NCI-H345 (cell line): ENCODE measurements around the gene PRKCE.
A peak's percentile ranks its signal among the peaks of the same experiment; 100 is the strongest.

Experiments
- DNase-seq: peaks from one replicate; lab custom pipeline; 2025; lab: John Stamatoyannopoulos, UW

Gene PRKCE

GRCh38 chr2:46076875-46077274, 425.4 kb downstream of the PRKCE start:
- no peak for DNase-seq

GRCh38 chr2:46077522-46078107, 426.1 kb downstream of the PRKCE start:
- DNase-seq = no peak

- no peak for DNase-seq
Measured at GRCh38 chr2:46079985-46080560, 428.6 kb downstream of the PRKCE start.

GRCh38 chr2:46082531-46083485, 431.3 kb downstream of the PRKCE start:
- no peak for DNase-seq

- no peak for DNase-seq
Measured at GRCh38 chr2:46086578-46087070, 435.1 kb downstream of the PRKCE start.

GRCh38 chr2:46087492-46087891, 436.0 kb downstream of the PRKCE start:
- DNase-seq = no peak

GRCh38 chr2:46091004-46091403, 439.5 kb downstream of the PRKCE start:
- no peak for DNase-seq

GRCh38 chr2:46091961-46092667, 440.6 kb downstream of the PRKCE start:
- DNase-seq = no peak

- DNase-seq = no peak
Measured at GRCh38 chr2:46094689-46095088, 443.2 kb downstream of the PRKCE start.

GRCh38 chr2:46095830-46096229, 444.4 kb downstream of the PRKCE start:
- no peak for DNase-seq

GRCh38 chr2:46096260-46096659, 444.8 kb downstream of the PRKCE start:
- DNase-seq = no peak

GRCh38 chr2:46097714-46098480, 446.4 kb downstream of the PRKCE start:
- DNase-seq = peak; percentile 4

- DNase-seq = no peak
Measured at GRCh38 chr2:46098621-46099062, 447.2 kb downstream of the PRKCE start.

GRCh38 chr2:46101557-46102220, 450.2 kb downstream of the PRKCE start:
- no peak for DNase-seq

GRCh38 chr2:46106690-46107089, 455.2 kb downstream of the PRKCE start:
- DNase-seq = no peak

- no peak for DNase-seq
Measured at GRCh38 chr2:46114996-46115395, 463.5 kb downstream of the PRKCE start.

- DNase-seq = no peak
Measured at GRCh38 chr2:46116150-46116549, 464.7 kb downstream of the PRKCE start.

GRCh38 chr2:46116553-46116991, 465.1 kb downstream of the PRKCE start:
- DNase-seq = no peak

- DNase-seq = no peak
Measured at GRCh38 chr2:46117379-46117778, 465.9 kb downstream of the PRKCE start.

- no peak for DNase-seq
Measured at GRCh38 chr2:46117994-46118393, 466.5 kb downstream of the PRKCE start.
